A549 (cell line): ENCODE data around the gene MRPL55. TPM values are rescaled to one million over a fixed set of nuclear protein-coding genes. Genes with fewer than 3 reads are reported as not detected.

ENCODE experiments used
- CEBPB ChIP-seq, 2 experiments: fragments of >200 bp in 1 of 2; sonication (Bioruptor Twin) in 1 of 2; formaldehyde crosslinking in 1 of 2; IDR thresholded peaks; 2 replicates each; pipeline ENCODE4 v1.6.1; 2012 to 2016
- CHD4 ChIP-seq: fragments of 200-600 bp; sonication (generic); IDR thresholded peaks from 2 replicates; pipeline ENCODE4 v1.6.1; 2016; ENCODE audit warnings: antibody characterized with exemption, mild to moderate bottlenecking, borderline replicate concordance
- ESRRA ChIP-seq: fragments of 150-350 bp; IDR thresholded peaks from 2 replicates; pipeline ENCODE4 v1.6.1; 2014; ENCODE audit warnings: mild to moderate bottlenecking, low read length, borderline replicate concordance
- FOSB ChIP-seq: fragments of 250-450 bp; sonication (Bioruptor Pico); IDR thresholded peaks from 2 replicates; pipeline ENCODE4 v1.5.0; 2020; ENCODE audit warnings: mild to moderate bottlenecking, moderate library complexity
- FOSL2 ChIP-seq, 2 experiments: fragments of 450-650 bp in 1 of 2; fragments of >200 bp in 1 of 2; sonication (Bioruptor Twin) in 1 of 2; formaldehyde crosslinking; IDR thresholded peaks; 2 replicates each; pipeline versions ENCODE4 v1.5.0 to v1.6.1; 2016 to 2020; ENCODE audit warnings: mild to moderate bottlenecking in 1 of 2, moderate library complexity in 1 of 2
- FOXS1 ChIP-seq: fragments of 250-450 bp; sonication (Bioruptor Pico); IDR thresholded peaks from 2 replicates; pipeline ENCODE4 v1.5.0; 2020; ENCODE audit warnings: mild to moderate bottlenecking, moderate library complexity
- GATA3 ChIP-seq: IDR thresholded peaks from 2 replicates; pipeline ENCODE4 v1.6.1; 2012; ENCODE audit warnings: borderline replicate concordance
- HEYL ChIP-seq: fragments of 250-450 bp; sonication (Bioruptor Pico); IDR thresholded peaks from 2 replicates; pipeline ENCODE4 v1.8.0; 2021; ENCODE audit warnings: mild to moderate bottlenecking, moderate library complexity
- HOXA7 ChIP-seq: fragments of 250-450 bp; sonication (Bioruptor Pico); IDR thresholded peaks from 2 replicates; pipeline ENCODE4 v1.5.0; 2020; ENCODE audit warnings: mild to moderate bottlenecking, moderate library complexity
- JUN ChIP-seq, 2 experiments: fragments of >200 bp; sonication (Bioruptor Twin); formaldehyde crosslinking; IDR thresholded peaks; 2 replicates in 1 of 2; 3 replicates in 1 of 2; pipeline ENCODE4 v1.6.1; 2016 to 2017
- KDM1A ChIP-seq: fragments of 200-600 bp; sonication (generic); IDR thresholded peaks from 2 replicates; pipeline ENCODE4 v1.6.1; 2016; ENCODE audit warnings: low read depth, mild to moderate bottlenecking
- KDM5A ChIP-seq: fragments of 200-600 bp; sonication (generic); IDR thresholded peaks from 2 replicates; pipeline ENCODE4 v1.6.1; 2016; ENCODE audit warnings: antibody characterized with exemption, mild to moderate bottlenecking
- MAFK ChIP-seq: fragments of 450-650 bp; IDR thresholded peaks from 2 replicates; pipeline ENCODE4 v1.6.1; 2014; ENCODE audit not compliant: partially characterized antibody
- MAZ ChIP-seq: fragments of 150-350 bp; IDR thresholded peaks from 2 replicates; pipeline ENCODE4 v1.6.1; 2014; ENCODE audit warnings: antibody characterized with exemption, low read depth, low read length, borderline replicate concordance
- NFE2L2 ChIP-seq: fragments of 150-350 bp; conservative IDR thresholded peaks from 2 replicates; pipeline ENCODE4 v1.6.1; 2014; ENCODE audit warnings: low read length
- NPAS2 ChIP-seq: fragments of 250-450 bp; sonication (Bioruptor Pico); IDR thresholded peaks from 2 replicates; pipeline ENCODE4 v1.8.0; 2022; ENCODE audit warnings: mild to moderate bottlenecking, moderate library complexity, borderline replicate concordance
- NR3C1 ChIP-seq: fragments of >200 bp; sonication (Bioruptor Twin); formaldehyde crosslinking; IDR thresholded peaks from 3 replicates; pipeline ENCODE4 v1.6.1; 2017
- RAD21 ChIP-seq, 2 experiments: fragments of >200 bp in 1 of 2; sonication (Bioruptor Twin) in 1 of 2; formaldehyde crosslinking in 1 of 2; IDR thresholded peaks in 1 of 2; conservative IDR thresholded peaks in 1 of 2; 2 replicates in 1 of 2; 3 replicates in 1 of 2; pipeline ENCODE4 v1.6.1; 2012 to 2018; ENCODE audit warnings: inconsistent platforms in 1 of 2
- RCOR1 ChIP-seq: fragments of 150-350 bp; IDR thresholded peaks from 2 replicates; pipeline ENCODE4 v1.6.1; 2014; ENCODE audit warnings: antibody characterized with exemption, low read length, low read depth
- SMC3 ChIP-seq: fragments of >200 bp; sonication (Bioruptor Twin); formaldehyde crosslinking; IDR thresholded peaks from 3 replicates; pipeline ENCODE4 v1.6.1; 2018; ENCODE audit warnings: inconsistent platforms
- SREBF2 ChIP-seq: fragments of 450-650 bp; IDR thresholded peaks from 2 replicates; pipeline ENCODE4 v1.6.1; 2014; ENCODE audit warnings: mild to moderate bottlenecking, moderate library complexity
- ZFP36 ChIP-seq: fragments of 450-650 bp; IDR thresholded peaks from 2 replicates; pipeline ENCODE4 v1.6.1; 2014; ENCODE audit warnings: borderline replicate concordance; ENCODE audit not compliant: partially characterized antibody
- ZNF302 ChIP-seq: fragments of 250-450 bp; sonication (Bioruptor Pico); IDR thresholded peaks from 2 replicates; pipeline ENCODE4 v1.9.0; 2021; ENCODE audit warnings: inconsistent platforms, mild to moderate bottlenecking, moderate library complexity
- ZSCAN20 ChIP-seq: fragments of 250-450 bp; sonication (Bioruptor Pico); IDR thresholded peaks from 2 replicates; pipeline ENCODE4 v1.8.0; 2022; ENCODE audit warnings: mild to moderate bottlenecking, moderate library complexity
- polyA plus RNA-seq, 4 experiments: library from polyadenylated mRNA; depleted of rRNA in 3 of 4; stranded (reverse); fragments of >200 nt; fragmentation: RNase III in 1 of 4; extraction: RNeasy Plus Mini Kit Qiagen cat#74134 plus additional on column Dnase treatment in 1 of 4; gene quantifications; 2 replicates in 3 of 4; 3 replicates in 1 of 4; pipeline ENCODE4 v1.2.3, GENCODE V29; 2011 to 2017
- TF ChIP-seq, protein P1 (sequence below): fragments of 200-600 bp; sonication (generic); IDR thresholded peaks from 2 replicates; pipeline ENCODE4 v1.6.1; 2016; ENCODE audit warnings: antibody characterized with exemption, mild to moderate bottlenecking, moderate library complexity
- TF ChIP-seq, protein P2 (sequence below): fragments of >200 bp; sonication (Bioruptor Twin); formaldehyde crosslinking; IDR thresholded peaks from 3 replicates; pipeline ENCODE4 v1.5.1; 2016
- TF ChIP-seq, protein P3 (sequence below): fragments of 250-450 bp; sonication (Bioruptor Pico); IDR thresholded peaks from 2 replicates; pipeline ENCODE4 v1.5.0; 2020; ENCODE audit warnings: low read depth, mild to moderate bottlenecking, moderate library complexity
- TF ChIP-seq, protein P4 (sequence below): IDR thresholded peaks from 2 replicates; pipeline ENCODE4 v1.6.1; 2012
- TF ChIP-seq, protein P5 (sequence below): IDR thresholded peaks from 2 replicates; pipeline ENCODE4 v1.6.1; 2012

Gene MRPL55
- polyA plus RNA-seq, 2 of the 4 experiments (the other 2 are of a cell fraction) = 54.2 to 80.0 TPM

DNA sequence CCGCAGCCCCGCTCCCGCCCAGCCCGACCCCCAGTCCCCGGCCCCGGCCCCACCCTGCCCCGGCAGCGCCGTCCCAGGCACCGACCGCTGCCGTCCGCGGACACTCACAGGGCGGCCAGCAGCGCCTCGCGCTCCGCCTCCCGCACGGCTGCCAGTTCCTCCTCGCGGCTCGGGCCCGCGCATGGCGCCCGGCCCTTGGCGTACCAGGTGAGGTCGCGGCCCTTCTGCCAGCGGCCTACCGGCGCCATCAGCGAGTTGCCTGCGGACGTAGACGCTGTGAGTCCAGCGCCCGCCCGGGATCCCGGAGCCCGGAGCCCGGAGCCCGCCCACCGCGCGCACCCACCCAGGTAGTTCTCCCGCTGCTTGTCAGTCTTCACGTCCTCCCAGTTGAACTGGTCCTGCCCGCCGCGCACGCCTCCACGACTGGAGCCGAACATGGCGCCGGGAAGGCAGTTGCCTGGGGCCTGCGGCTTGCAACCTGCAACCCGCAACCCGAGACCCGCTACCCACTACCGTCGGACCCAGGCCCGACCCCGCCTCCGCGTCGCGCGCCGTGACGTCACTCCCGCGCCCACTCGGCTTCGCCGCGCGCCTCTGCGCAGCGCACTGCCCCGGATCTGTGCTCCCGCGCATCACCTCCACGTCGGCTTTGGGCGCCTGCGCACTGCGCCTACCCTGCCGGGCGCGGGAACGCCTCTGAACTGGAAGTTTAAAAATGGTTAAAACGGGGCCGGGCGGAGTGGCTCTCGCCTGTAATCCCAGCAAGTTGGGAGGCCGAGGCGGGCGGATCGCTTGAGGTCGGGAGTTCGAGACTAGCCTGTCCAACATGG is 6.1 kb downstream of the MRPL55 start, which contains the start of gene C1orf35 (continued):
- TF ChIP-seq, protein P1, sequence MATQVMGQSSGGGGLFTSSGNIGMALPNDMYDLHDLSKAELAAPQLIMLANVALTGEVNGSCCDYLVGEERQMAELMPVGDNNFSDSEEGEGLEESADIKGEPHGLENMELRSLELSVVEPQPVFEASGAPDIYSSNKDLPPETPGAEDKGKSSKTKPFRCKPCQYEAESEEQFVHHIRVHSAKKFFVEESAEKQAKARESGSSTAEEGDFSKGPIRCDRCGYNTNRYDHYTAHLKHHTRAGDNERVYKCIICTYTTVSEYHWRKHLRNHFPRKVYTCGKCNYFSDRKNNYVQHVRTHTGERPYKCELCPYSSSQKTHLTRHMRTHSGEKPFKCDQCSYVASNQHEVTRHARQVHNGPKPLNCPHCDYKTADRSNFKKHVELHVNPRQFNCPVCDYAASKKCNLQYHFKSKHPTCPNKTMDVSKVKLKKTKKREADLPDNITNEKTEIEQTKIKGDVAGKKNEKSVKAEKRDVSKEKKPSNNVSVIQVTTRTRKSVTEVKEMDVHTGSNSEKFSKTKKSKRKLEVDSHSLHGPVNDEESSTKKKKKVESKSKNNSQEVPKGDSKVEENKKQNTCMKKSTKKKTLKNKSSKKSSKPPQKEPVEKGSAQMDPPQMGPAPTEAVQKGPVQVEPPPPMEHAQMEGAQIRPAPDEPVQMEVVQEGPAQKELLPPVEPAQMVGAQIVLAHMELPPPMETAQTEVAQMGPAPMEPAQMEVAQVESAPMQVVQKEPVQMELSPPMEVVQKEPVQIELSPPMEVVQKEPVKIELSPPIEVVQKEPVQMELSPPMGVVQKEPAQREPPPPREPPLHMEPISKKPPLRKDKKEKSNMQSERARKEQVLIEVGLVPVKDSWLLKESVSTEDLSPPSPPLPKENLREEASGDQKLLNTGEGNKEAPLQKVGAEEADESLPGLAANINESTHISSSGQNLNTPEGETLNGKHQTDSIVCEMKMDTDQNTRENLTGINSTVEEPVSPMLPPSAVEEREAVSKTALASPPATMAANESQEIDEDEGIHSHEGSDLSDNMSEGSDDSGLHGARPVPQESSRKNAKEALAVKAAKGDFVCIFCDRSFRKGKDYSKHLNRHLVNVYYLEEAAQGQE = no peak; the same call in 1 of the 2 replicates
- TF ChIP-seq, protein P2, sequence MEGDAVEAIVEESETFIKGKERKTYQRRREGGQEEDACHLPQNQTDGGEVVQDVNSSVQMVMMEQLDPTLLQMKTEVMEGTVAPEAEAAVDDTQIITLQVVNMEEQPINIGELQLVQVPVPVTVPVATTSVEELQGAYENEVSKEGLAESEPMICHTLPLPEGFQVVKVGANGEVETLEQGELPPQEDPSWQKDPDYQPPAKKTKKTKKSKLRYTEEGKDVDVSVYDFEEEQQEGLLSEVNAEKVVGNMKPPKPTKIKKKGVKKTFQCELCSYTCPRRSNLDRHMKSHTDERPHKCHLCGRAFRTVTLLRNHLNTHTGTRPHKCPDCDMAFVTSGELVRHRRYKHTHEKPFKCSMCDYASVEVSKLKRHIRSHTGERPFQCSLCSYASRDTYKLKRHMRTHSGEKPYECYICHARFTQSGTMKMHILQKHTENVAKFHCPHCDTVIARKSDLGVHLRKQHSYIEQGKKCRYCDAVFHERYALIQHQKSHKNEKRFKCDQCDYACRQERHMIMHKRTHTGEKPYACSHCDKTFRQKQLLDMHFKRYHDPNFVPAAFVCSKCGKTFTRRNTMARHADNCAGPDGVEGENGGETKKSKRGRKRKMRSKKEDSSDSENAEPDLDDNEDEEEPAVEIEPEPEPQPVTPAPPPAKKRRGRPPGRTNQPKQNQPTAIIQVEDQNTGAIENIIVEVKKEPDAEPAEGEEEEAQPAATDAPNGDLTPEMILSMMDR = no peak
- TF ChIP-seq MAFK = no peak
- TF ChIP-seq RAD21 (conservative IDR thresholded peaks at IDR 0.05 in 1 of 2, IDR thresholded peaks at IDR 0.05 in 1 of 2) = no peak
- no peak for TF ChIP-seq NFE2L2
- TF ChIP-seq CEBPB (IDR thresholded peaks at IDR 0.05) = no peak
- TF ChIP-seq, protein P3, sequence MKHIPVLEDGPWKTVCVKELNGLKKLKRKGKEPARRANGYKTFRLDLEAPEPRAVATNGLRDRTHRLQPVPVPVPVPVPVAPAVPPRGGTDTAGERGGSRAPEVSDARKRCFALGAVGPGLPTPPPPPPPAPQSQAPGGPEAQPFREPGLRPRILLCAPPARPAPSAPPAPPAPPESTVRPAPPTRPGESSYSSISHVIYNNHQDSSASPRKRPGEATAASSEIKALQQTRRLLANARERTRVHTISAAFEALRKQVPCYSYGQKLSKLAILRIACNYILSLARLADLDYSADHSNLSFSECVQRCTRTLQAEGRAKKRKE = no peak
- TF ChIP-seq, protein P4, sequence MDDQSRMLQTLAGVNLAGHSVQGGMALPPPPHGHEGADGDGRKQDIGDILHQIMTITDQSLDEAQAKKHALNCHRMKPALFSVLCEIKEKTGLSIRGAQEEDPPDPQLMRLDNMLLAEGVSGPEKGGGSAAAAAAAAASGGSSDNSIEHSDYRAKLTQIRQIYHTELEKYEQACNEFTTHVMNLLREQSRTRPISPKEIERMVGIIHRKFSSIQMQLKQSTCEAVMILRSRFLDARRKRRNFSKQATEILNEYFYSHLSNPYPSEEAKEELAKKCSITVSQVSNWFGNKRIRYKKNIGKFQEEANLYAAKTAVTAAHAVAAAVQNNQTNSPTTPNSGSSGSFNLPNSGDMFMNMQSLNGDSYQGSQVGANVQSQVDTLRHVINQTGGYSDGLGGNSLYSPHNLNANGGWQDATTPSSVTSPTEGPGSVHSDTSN = 0 out of 2 replicates have a peak, but pooled peaks have one; percentile 19
- TF ChIP-seq HEYL (CRISPR knock-in tag) = no peak
- no peak for TF ChIP-seq RCOR1
- TF ChIP-seq HOXA7 (CRISPR knock-in tag) = no peak
- peak; percentile 64; the same call in 1 of the 2 replicates for TF ChIP-seq KDM5A
- no peak for TF ChIP-seq KDM1A
- TF ChIP-seq JUN (IDR thresholded peaks at IDR 0.05) = peak; percentile 64 to 87; a peak in 2 of 5 replicates
- TF ChIP-seq, protein P5, sequence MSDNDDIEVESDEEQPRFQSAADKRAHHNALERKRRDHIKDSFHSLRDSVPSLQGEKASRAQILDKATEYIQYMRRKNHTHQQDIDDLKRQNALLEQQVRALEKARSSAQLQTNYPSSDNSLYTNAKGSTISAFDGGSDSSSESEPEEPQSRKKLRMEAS = peak; percentile 94
- TF ChIP-seq NPAS2 (CRISPR knock-in tag) = no peak
- no peak for TF ChIP-seq FOXS1
- no peak for TF ChIP-seq MAZ
- TF ChIP-seq FOSL2 (IDR thresholded peaks at IDR 0.05) = no peak
- TF ChIP-seq FOSL2 (CRISPR knock-in tag; IDR thresholded peaks at IDR 0.05) = no peak; the same call in 1 of the 2 replicates
- peak; percentile 35; the same call in 1 of the 2 replicates for TF ChIP-seq GATA3
- TF ChIP-seq ZSCAN20 (CRISPR knock-in tag) = no peak
- TF ChIP-seq SMC3 = no peak
- no peak for TF ChIP-seq ZNF302 (CRISPR knock-in tag)
- no peak for TF ChIP-seq ZFP36
- TF ChIP-seq ESRRA = no peak
- TF ChIP-seq FOSB = no peak
- no peak for TF ChIP-seq CHD4
- TF ChIP-seq NR3C1 = no peak
- TF ChIP-seq SREBF2 = no peak
